Suppressor macrophage treated with lipopolysaccharide for 4 hours (primary cell): ENCODE data around the gene DENND4A.
"Not testable (repeated sequence)": the region's sequence is repeated elsewhere in the genome, so short reads cannot be mapped to it uniquely, and the experiment has no call there.

Experiments
- DNase-seq: peaks from one replicate; pipeline ENCODE4 v3.0.0-alpha.2; 2020

Gene DENND4A

GRCh38 chr15:65787260-65787659 lies 4.8 kb downstream of the DENND4A start:
- DNase-seq: no peak

- DNase-seq: no peak
Measured at GRCh38 chr15:65785151-65785550, 6.9 kb downstream of the DENND4A start.

- DNase-seq: no peak
Measured at GRCh38 chr15:65783872-65784271, 8.2 kb downstream of the DENND4A start.

- no peak for DNase-seq
Measured at GRCh38 chr15:65782096-65782495, 10.0 kb downstream of the DENND4A start.

GRCh38 chr15:65778701-65779100 lies 13.4 kb downstream of the DENND4A start:
- DNase-seq: not testable (repeated sequence)

GRCh38 chr15:65778269-65778668 lies 13.8 kb downstream of the DENND4A start:
- no peak for DNase-seq

GRCh38 chr15:65777843-65778242 lies 14.2 kb downstream of the DENND4A start:
- no peak for DNase-seq

- peak; percentile 69 for DNase-seq
Measured at GRCh38 chr15:65777053-65777452, 15.0 kb downstream of the DENND4A start.

GRCh38 chr15:65773386-65774111 lies 18.5 kb downstream of the DENND4A start:
- DNase-seq: no peak

- no peak for DNase-seq
Measured at GRCh38 chr15:65772930-65773329, 19.2 kb downstream of the DENND4A start.

- no peak for DNase-seq
Measured at GRCh38 chr15:65771870-65772269, 20.2 kb downstream of the DENND4A start.

- DNase-seq: no peak
Measured at GRCh38 chr15:65769482-65769881, 22.6 kb downstream of the DENND4A start.

GRCh38 chr15:65767895-65768294 lies 24.2 kb downstream of the DENND4A start:
- DNase-seq: no peak

- DNase-seq: no peak
Measured at GRCh38 chr15:65767264-65767595, 24.9 kb downstream of the DENND4A start.

- DNase-seq: no peak
Measured at GRCh38 chr15:65766422-65767263, 25.4 kb downstream of the DENND4A start.

GRCh38 chr15:65765106-65765505 lies 27.0 kb downstream of the DENND4A start:
- no peak for DNase-seq

- DNase-seq: no peak
Measured at GRCh38 chr15:65762914-65763787, 28.9 kb downstream of the DENND4A start.

- DNase-seq: no peak
Measured at GRCh38 chr15:65762399-65762798, 29.7 kb downstream of the DENND4A start.

- DNase-seq: no peak
Measured at GRCh38 chr15:65761210-65761926, 30.7 kb downstream of the DENND4A start.

GRCh38 chr15:65759441-65759840 lies 32.7 kb downstream of the DENND4A start:
- DNase-seq: no peak

GRCh38 chr15:65758242-65758641 lies 33.9 kb downstream of the DENND4A start:
- no peak for DNase-seq

- no peak for DNase-seq
Measured at GRCh38 chr15:65757256-65757655, 34.8 kb downstream of the DENND4A start.
